RWPE2 (cell line): ENCODE results near the gene FEM1A.

Source experiments
- ATAC-seq: fragments of 200-7000 bp; cut with Tn5 transposase; 3 replicates; pipeline ENCODE4 v1.9.1; 2021; ENCODE audit warnings: low read depth
- DNase-seq: peaks from one replicate; pipeline ENCODE4 v3.0.0-alpha.2; 2020; ENCODE audit warnings: low spot score
- H3K27ac ChIP-seq: fragments of 450-650 bp; 2 replicates; pipeline ENCODE4 v1.5.1; 2017; ENCODE audit warnings: mild to moderate bottlenecking; ENCODE audit not compliant: poor library complexity, severe bottlenecking
- H3K27me3 ChIP-seq: fragments of 250-450 bp; sonication (Bioruptor Pico); 2 replicates; pipeline ENCODE4 v1.5.1; 2021; ENCODE audit warnings: mild to moderate bottlenecking, moderate library complexity; ENCODE audit not compliant: insufficient read depth, poor library complexity, severe bottlenecking
- H3K36me3 ChIP-seq: fragments of 250-450 bp; sonication (Bioruptor Pico); 2 replicates; pipeline ENCODE4 v1.5.1; 2020; ENCODE audit warnings: low read depth, mild to moderate bottlenecking, moderate library complexity
- H3K4me1 ChIP-seq: fragments of 250-450 bp; sonication (Bioruptor Pico); 2 replicates; pipeline ENCODE4 v1.5.1; 2021; ENCODE audit warnings: mild to moderate bottlenecking, moderate library complexity; ENCODE audit not compliant: insufficient read depth, poor library complexity, severe bottlenecking
- H3K4me3 ChIP-seq: fragments of 250-450 bp; sonication (Bioruptor Pico); 2 replicates; pipeline ENCODE4 v1.5.1; 2021; ENCODE audit warnings: mild to moderate bottlenecking, moderate library complexity; ENCODE audit not compliant: severe bottlenecking
- H3K9me3 ChIP-seq: fragments of 250-450 bp; sonication (Bioruptor Pico); 2 replicates; pipeline ENCODE4 v1.5.1; 2021; ENCODE audit warnings: mild to moderate bottlenecking, moderate library complexity; ENCODE audit not compliant: severe bottlenecking
- TF ChIP-seq, protein P1 (sequence below): fragments of 450-650 bp; IDR thresholded peaks from one replicate; pipeline ENCODE4 v1.5.1; 2017; ENCODE audit warnings: mild to moderate bottlenecking, moderate library complexity; ENCODE audit not compliant: poor library complexity, severe bottlenecking

Gene FEM1A

GRCh38 chr19:4758082-4758481 lies 33.5 kb upstream of the FEM1A start:
- Histone ChIP-seq H3K27ac (no peak overlapping the region), H3K4me1 (no peaks in the 10 kb centered on the region), H3K36me3 (no peaks in the 10 kb centered on the region), H3K27me3 (no peaks in the 10 kb centered on the region), H3K9me3 (no peaks in the 10 kb centered on the region), H3K4me3 (no peak overlapping the region)
- DNase-seq (no peak), ATAC-seq (no peak)
- TF ChIP-seq, protein P1, sequence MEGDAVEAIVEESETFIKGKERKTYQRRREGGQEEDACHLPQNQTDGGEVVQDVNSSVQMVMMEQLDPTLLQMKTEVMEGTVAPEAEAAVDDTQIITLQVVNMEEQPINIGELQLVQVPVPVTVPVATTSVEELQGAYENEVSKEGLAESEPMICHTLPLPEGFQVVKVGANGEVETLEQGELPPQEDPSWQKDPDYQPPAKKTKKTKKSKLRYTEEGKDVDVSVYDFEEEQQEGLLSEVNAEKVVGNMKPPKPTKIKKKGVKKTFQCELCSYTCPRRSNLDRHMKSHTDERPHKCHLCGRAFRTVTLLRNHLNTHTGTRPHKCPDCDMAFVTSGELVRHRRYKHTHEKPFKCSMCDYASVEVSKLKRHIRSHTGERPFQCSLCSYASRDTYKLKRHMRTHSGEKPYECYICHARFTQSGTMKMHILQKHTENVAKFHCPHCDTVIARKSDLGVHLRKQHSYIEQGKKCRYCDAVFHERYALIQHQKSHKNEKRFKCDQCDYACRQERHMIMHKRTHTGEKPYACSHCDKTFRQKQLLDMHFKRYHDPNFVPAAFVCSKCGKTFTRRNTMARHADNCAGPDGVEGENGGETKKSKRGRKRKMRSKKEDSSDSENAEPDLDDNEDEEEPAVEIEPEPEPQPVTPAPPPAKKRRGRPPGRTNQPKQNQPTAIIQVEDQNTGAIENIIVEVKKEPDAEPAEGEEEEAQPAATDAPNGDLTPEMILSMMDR, result no peak

GRCh38 chr19:4758659-4759058 lies 32.9 kb upstream of the FEM1A start:
- Histone ChIP-seq H3K4me1 (no peaks in the 10 kb centered on the region), H3K27me3 (no peaks in the 10 kb centered on the region), H3K27ac (no peak overlapping the region), H3K9me3 (no peaks in the 10 kb centered on the region), H3K4me3 (no peak overlapping the region), H3K36me3 (no peaks in the 10 kb centered on the region)
- TF ChIP-seq, protein P1, result no peak
- DNase-seq, result no peak
- ATAC-seq, result no peak

DNA sequence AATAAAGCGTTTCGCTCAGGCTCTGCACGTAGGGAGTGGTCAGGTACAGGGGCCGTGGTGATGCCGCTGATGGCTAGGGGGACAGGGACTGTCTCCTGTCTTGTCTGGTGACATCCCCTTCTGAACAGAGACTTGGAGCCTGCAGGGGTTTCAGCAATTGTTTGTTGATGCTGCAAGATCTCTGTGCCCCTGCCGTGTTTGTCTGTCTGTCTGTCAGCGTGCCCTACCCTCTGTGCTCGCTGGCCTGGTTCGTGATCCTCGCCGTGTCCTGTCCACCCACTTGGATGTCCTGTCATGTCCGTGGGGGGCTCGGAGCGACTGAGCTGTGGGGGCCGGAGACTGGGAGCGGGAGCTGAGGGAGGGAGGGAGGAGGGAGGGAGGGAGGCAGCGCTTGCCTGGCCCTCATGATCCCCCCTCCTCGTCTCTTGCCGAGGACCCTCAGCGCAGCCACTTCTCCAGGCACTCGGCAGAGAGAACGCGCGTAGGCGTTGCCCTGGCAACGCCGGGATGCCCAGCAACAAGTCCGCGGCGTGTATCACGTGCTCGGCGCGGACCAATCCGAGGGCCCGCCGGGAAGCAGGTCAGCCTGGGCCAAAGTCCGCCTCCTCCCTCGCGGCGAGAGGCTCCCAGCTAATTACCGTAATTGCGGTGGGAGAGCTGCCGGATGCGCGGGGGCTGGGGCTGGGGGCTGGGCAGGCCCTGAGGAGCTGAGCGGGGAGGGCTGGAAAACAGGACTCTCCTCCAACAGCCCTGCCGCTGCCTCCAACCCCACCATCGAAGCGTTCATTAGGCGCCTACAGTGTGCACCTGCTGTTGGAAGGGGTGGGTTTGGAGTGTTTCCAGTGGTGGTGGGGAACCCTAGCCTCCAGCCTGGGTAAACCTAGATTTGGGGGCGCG lies 31.9 kb upstream of the FEM1A start:
- Histone ChIP-seq H3K27me3 (no peaks in the 10 kb centered on the region), H3K4me3 (peak overlapping the region; percentile 7), H3K36me3 (no peaks in the 10 kb centered on the region), H3K27ac (no peak overlapping the region), H3K9me3 (no peaks in the 10 kb centered on the region), H3K4me1 (no peaks in the 10 kb centered on the region)
- DNase-seq (peak; percentile 79), ATAC-seq (peak; percentile 88)
- TF ChIP-seq, protein P1, result no peak

DNA sequence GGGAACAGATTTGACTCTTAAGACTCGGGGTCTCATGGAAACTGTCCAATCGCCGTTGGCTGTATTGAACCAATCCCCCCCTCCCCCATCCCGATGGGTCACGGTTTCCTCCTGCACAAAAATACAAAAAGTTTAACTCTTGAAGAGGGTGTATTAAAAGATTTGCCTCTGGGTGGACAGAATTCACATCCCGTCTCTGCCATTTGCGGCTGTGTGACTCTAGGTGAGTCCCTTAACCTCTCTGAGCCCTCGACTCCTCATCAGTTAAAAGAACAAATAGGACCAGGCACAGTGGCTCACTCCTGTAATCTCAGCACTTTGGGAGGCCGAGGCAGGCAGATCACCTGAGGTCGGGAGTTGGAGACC lies 31.3 kb upstream of the FEM1A start:
- H3K4me3 ChIP-seq, result peak overlapping the region; percentile 7
- no peaks in the 10 kb centered on the region for H3K36me3 ChIP-seq
- no peaks in the 10 kb centered on the region for H3K4me1 ChIP-seq
- ATAC-seq (no peak), DNase-seq (no peak)
- H3K27ac ChIP-seq, result no peak overlapping the region
- no peaks in the 10 kb centered on the region for H3K9me3 ChIP-seq
- no peaks in the 10 kb centered on the region for H3K27me3 ChIP-seq
- TF ChIP-seq, protein P1, result no peak

- DNase-seq (no peak), ATAC-seq (no peak)
- Histone ChIP-seq H3K9me3 (no peaks in the 10 kb centered on the region), H3K27me3 (no peaks in the 10 kb centered on the region), H3K27ac (no peak overlapping the region), H3K36me3 (no peaks in the 10 kb centered on the region), H3K4me3 (no peak overlapping the region), H3K4me1 (no peaks in the 10 kb centered on the region)
- TF ChIP-seq, protein P1, result no peak
Measured at GRCh38 chr19:4763021-4763420, 28.5 kb upstream of the FEM1A start.
